Esophagus squamous epithelium (tissue), 5 donors: ENCODE measurements around the gene DNMT3A. TPM values are rescaled to one million over a fixed set of nuclear protein-coding genes. Genes with fewer than 3 reads are reported as not detected.

Source experiments
- DNase-seq: peaks from one replicate; lab custom pipeline; 2025; lab: John Stamatoyannopoulos, UW
- H3K27ac ChIP-seq, 4 donors: fragments of 200-600 bp; sonication (generic); one replicate each; pipeline ENCODE4 v1.5.1; 2016 to 2019; ENCODE audit warnings: mild to moderate bottlenecking in 1 of 4
- H3K27me3 ChIP-seq, 4 donors: fragments of 200-600 bp; sonication (generic); 1 replicate in 3 of 4; 2 replicates in 1 of 4; pipeline versions ENCODE4 v1.5.1 to v1.6.0; 2017 to 2021; ENCODE audit warnings: antibody characterized with exemption in 1 of 4
- H3K36me3 ChIP-seq, 3 donors: fragments of 200-600 bp; sonication (generic); one replicate each; pipeline ENCODE4 v1.5.1; 2016 to 2019
- H3K4me1 ChIP-seq, 3 donors: fragments of 200-600 bp; sonication (generic); one replicate each; pipeline ENCODE4 v1.5.1; 2017 to 2019
- H3K4me3 ChIP-seq, 4 donors: fragments of 200-600 bp; sonication (generic); 1 replicate in 3 of 4; 2 replicates in 1 of 4; pipeline ENCODE4 v1.5.1; 2016 to 2019; ENCODE audit warnings: mild to moderate bottlenecking in 2 of 4, moderate library complexity in 1 of 4
- H3K9me3 ChIP-seq, 3 donors: fragments of 200-600 bp; sonication (generic); one replicate each; pipeline ENCODE4 v1.5.1; 2016 to 2019
- POLR2A ChIP-seq, 4 donors: fragments of 450-650 bp; IDR thresholded peaks; one replicate each; pipeline ENCODE4 v1.6.1; 2017; ENCODE audit warnings: antibody characterized with exemption in 4 of 4, mild to moderate bottlenecking in 4 of 4, moderate library complexity in 3 of 4
- WGBS, 2 donors: methylation state at CpG; one replicate each; pipeline ENCODE4 v1.1.5; 2018; 5-methylcytosine and 5-hydroxymethylcytosine counted together
- intact Hi-C: fragments of 100-400 bp; cut with DNase I; formaldehyde crosslinking; loops from one replicate; pipeline ENCODE4 v1.15.0; 2022
- total RNA-seq, 4 donors: library from RNA; depleted of rRNA; stranded (reverse); fragments of >200 nt; gene quantifications; one replicate each; pipeline ENCODE4 v1.1.0, GENCODE V29; 2016
- TF ChIP-seq, protein P1 (sequence below), 6 experiments: fragments of 450-650 bp in 4 of 6; fragments of 200-600 bp in 2 of 6; sonication (generic) in 2 of 6; IDR thresholded peaks; one replicate each; pipeline ENCODE4 v1.5.1; 2016 to 2019; ENCODE audit warnings: antibody characterized with exemption in 6 of 6, mild to moderate bottlenecking in 4 of 6, moderate library complexity in 4 of 6
- donor health status: DM: yes; HTN: yes; CAD: no.

DNMT3A gene
- total RNA-seq, 4 donors from 2014 or later: 4.1 to 13.6 (median 8.2) TPM

DNA sequence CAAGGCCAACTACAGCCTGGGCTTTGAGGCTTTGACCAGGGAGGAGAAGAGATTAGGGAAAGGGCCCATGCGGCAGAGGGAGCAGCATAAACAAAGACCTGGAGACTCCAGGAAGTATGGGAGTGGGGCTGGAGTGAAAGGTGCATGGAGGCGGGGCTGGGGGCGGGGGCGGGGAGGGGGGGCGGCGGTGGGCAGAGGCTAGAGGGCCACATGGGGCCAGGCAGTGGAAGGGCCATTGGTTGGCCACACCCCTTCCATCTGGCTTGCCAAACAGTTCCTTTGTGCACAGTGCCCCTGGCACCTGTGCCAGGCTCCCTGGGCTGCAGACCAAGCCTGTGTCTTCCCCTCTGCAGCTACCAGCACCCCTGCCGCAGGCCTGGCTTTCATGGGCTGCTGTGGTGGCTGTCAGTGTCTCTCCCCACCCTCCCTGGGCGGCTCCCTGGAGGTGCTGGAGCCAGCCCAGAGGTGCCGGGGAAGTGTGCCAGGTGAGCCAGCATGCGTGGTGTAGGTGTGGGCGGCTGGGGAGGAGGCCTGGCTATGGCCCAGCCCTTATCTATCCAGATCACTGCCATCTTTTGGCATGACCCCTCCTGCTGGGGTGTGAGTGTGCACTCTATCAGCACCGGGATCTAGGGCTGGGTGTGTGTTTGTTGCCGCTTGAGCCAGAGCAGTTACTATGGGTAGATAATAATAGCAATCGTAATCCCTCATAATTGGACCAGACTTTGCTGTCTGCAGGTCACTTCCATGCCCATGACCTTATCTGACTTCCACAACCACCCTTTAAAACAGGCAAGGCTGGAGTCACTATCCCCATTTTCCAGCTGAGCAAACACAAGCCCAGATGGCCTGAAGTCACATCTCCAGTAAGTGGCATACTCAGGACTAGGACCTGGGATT lies 30.5 kb downstream of the DNMT3A start:
- TF ChIP-seq, protein P1, sequence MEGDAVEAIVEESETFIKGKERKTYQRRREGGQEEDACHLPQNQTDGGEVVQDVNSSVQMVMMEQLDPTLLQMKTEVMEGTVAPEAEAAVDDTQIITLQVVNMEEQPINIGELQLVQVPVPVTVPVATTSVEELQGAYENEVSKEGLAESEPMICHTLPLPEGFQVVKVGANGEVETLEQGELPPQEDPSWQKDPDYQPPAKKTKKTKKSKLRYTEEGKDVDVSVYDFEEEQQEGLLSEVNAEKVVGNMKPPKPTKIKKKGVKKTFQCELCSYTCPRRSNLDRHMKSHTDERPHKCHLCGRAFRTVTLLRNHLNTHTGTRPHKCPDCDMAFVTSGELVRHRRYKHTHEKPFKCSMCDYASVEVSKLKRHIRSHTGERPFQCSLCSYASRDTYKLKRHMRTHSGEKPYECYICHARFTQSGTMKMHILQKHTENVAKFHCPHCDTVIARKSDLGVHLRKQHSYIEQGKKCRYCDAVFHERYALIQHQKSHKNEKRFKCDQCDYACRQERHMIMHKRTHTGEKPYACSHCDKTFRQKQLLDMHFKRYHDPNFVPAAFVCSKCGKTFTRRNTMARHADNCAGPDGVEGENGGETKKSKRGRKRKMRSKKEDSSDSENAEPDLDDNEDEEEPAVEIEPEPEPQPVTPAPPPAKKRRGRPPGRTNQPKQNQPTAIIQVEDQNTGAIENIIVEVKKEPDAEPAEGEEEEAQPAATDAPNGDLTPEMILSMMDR (IDR thresholded peaks at IDR 0.05): no peak
- TF ChIP-seq POLR2A (IDR thresholded peaks at IDR 0.05): no peak
- Histone ChIP-seq H3K4me3 (no peak overlapping the region), H3K27me3 (no peaks in the 10 kb centered on the region), H3K27ac (peak overlapping the region in 2 of 4 donors; percentile 18 to 36), H3K36me3 (peaks cover 0 to 46% (median 0%) of the 10 kb centered on the region in 3 donors), H3K4me1 (peaks cover 36 to 90% (median 60%) of the 10 kb centered on the region in 3 donors), H3K9me3 (no peaks in the 10 kb centered on the region)
- 13 to 18% methylated on average over 2 to 8 of the region's 14 CpGs for WGBS, 2 donors
- no peak for DNase-seq
- intact Hi-C loops: no loop called here

DNA sequence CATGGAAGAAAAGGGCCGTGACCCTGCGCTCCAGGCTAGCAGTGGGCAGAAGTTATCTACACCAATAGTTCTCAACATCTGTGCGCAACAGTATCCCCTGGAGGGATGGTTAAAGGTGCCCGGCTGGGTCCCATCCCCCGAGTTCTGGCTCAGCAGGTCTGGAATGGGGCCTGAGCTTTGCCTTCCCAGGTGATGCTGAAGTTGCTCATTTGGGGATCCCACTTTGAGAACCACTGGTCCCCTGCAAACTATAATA lies 31.1 kb downstream of the DNMT3A start:
- intact Hi-C loops: no loop called here
- Histone ChIP-seq H3K4me1 (peaks cover 36 to 90% (median 60%) of the 10 kb centered on the region in 3 donors), H3K27me3 (no peaks in the 10 kb centered on the region), H3K27ac (peak overlapping the region in 2 of 4 donors; percentile 18 to 36), H3K4me3 (no peak overlapping the region), H3K9me3 (no peaks in the 10 kb centered on the region), H3K36me3 (peaks cover 0 to 52% (median 0%) of the 10 kb centered on the region in 3 donors)
- TF ChIP-seq, protein P1 (IDR thresholded peaks at IDR 0.05): no peak
- no peak for TF ChIP-seq POLR2A (IDR thresholded peaks at IDR 0.05)
- DNase-seq: no peak
- 59% methylated on average over 5 of the region's 5 CpGs; no CpG with 5 or more reads in 1 of the 2 donors for WGBS, 2 donors

DNA sequence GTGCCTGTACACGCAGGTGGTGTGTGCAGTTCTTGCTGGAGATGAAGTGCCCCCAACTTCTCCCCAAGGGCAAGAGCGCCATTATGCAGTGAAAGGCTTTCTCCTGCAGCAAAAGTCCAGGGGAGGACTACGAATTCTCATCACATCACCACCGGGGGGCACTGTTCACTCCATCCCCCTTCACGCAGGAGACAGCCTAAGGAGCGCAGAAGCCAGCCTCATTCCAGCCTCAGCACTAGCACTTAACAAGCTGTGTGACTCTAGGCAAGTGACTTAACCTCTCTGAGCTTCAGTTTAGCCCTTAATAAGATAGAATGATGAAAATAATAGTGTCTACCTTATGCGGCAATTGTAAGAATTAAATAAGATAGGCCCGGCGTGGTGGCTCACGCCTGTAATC lies 32.3 kb downstream of the DNMT3A start:
- H3K9me3 ChIP-seq: no peaks in the 10 kb centered on the region
- 75 to 80% methylated on average over 8 to 10 of the region's 10 CpGs for WGBS, 2 donors
- intact Hi-C loops: no loop called here
- TF ChIP-seq POLR2A (IDR thresholded peaks at IDR 0.05): no peak
- TF ChIP-seq, protein P1 (IDR thresholded peaks at IDR 0.05): peak; percentile 15 to 43 (median 22)
- H3K27me3 ChIP-seq: no peaks in the 10 kb centered on the region
- peaks cover 23 to 90% (median 51%) of the 10 kb centered on the region in 3 donors for H3K4me1 ChIP-seq
- DNase-seq: no peak
- H3K36me3 ChIP-seq: peaks cover 0 to 54% (median 0%) of the 10 kb centered on the region in 3 donors
- no peak overlapping the region for H3K4me3 ChIP-seq
- H3K27ac ChIP-seq: no peak overlapping the region

DNA sequence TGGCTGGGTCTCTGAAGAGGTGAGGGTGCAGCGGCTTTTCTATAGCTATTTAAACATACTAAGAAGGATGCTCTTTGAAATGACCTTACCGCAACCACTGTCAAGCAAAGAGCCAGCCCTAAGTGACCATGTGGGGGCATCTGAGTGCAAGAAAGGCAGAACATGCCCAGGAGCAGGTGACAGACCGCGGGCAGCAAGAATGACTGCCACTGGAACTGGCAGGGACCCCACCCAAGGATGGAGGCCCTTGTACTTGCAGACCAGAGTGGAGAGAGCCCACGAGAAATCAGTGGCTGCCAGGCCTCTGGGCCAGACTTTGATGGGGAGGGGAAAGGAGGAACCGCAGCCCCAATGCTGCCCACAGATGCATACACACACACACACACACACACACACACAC lies 33.1 kb downstream of the DNMT3A start:
- no peak for TF ChIP-seq POLR2A (IDR thresholded peaks at IDR 0.05)
- TF ChIP-seq, protein P1 (IDR thresholded peaks at IDR 0.05): no peak
- intact Hi-C loops: no loop called here
- peaks cover 20 to 91% (median 44%) of the 10 kb centered on the region in 3 donors for H3K4me1 ChIP-seq
- H3K27ac ChIP-seq: no peak overlapping the region
- no peak for DNase-seq
- no peaks in the 10 kb centered on the region for H3K9me3 ChIP-seq
- no peak overlapping the region for H3K4me3 ChIP-seq
- peaks cover 0 to 52% (median 0%) of the 10 kb centered on the region in 3 donors for H3K36me3 ChIP-seq
- 86% methylated on average over 6 of the region's 6 CpGs; no CpG with 5 or more reads in 1 of the 2 donors for WGBS, 2 donors
- H3K27me3 ChIP-seq: no peaks in the 10 kb centered on the region

DNA sequence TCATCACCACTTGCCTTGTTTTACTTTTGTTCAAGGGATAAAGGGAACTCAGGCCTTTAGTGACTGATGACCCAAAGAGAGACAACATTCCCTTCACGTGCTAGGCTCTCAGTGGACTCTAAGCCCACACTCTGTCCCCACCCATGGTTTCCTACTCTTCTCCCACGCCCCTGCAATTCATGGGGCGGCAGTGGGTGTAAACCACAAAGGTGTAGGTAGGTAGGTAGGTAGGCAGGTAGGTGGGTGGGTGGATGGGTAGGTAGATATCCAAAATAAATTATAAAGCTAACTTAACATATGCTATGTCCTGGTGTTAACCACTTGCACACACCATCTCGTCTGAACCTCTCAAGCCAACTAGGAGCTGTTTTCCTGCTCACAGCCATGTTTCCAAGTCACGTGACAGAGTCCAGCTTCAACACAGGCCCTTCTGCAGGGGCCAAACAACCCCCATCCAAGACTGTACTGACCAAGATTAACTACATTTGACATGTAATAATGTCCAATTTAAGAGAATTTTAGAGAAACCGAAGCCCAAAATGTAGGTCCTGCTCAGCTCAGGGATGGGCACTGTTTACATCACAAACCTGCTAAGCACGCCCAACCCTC lies 33.7 kb downstream of the DNMT3A start:
- H3K36me3 ChIP-seq: peaks cover 0 to 52% (median 0%) of the 10 kb centered on the region in 3 donors
- no peak overlapping the region for H3K4me3 ChIP-seq
- TF ChIP-seq, protein P1 (IDR thresholded peaks at IDR 0.05): no peak
- TF ChIP-seq POLR2A (IDR thresholded peaks at IDR 0.05): no peak
- WGBS, 2 donors: 78 to 79% methylated on average over 7 of the region's 7 CpGs
- H3K4me1 ChIP-seq: peaks cover 20 to 97% (median 42%) of the 10 kb centered on the region in 3 donors
- intact Hi-C loops: no loop called here
- DNase-seq: no peak
- H3K9me3 ChIP-seq: no peaks in the 10 kb centered on the region
- H3K27me3 ChIP-seq: no peaks in the 10 kb centered on the region
- H3K27ac ChIP-seq: no peak overlapping the region
